PC-9 (cell line): Measurements from ENCODE around the gene KLC1. TPM values are rescaled to one million over a fixed set of nuclear protein-coding genes. Genes with fewer than 3 reads are reported as not detected.

Experiments
- BruUV-seq: library from RNA; stranded (reverse); fragments of 400-500 nt; replicated peaks from 2 replicates; lab custom pipeline; 2021; lab: Mats Ljungman, UMichigan
- CTCF ChIA-PET: fragments of 300-600 bp; sonication (Branson Sonifier 250); formaldehyde crosslinking; loops from one replicate; lab custom pipeline; 2022; ENCODE audit warnings: antibody characterized with exemption; lab: Charles Lee
- POLR2A ChIA-PET: fragments of 300-600 bp; sonication (Branson Sonifier 250); formaldehyde crosslinking; loops from one replicate; lab custom pipeline; 2022; ENCODE audit warnings: antibody characterized with exemption; ENCODE audit not compliant: unreplicated experiment; lab: Charles Lee
- DNase-seq, 2 experiments: peaks; one replicate each; pipeline versions ENCODE4 v3.0.0 to v3.0.0-alpha.2; 2015 to 2022; ENCODE audit warnings: mixed read lengths in 1 of 2
- H2AFZ ChIP-seq: fragments of 200-600 bp; sonication (generic); 2 replicates; pipeline ENCODE4 v1.8.1; 2017; ENCODE audit warnings: antibody characterized with exemption
- H3F3A ChIP-seq: fragments of 200-600 bp; sonication (generic); 2 replicates; pipeline ENCODE4 v1.8.1; 2017; ENCODE audit warnings: antibody characterized with exemption, mild to moderate bottlenecking, low read depth; ENCODE audit not compliant: insufficient read depth
- H3K27ac ChIP-seq: fragments of 200-600 bp; sonication (generic); 2 replicates; pipeline ENCODE4 v1.6.1; 2016; ENCODE audit warnings: mixed run types
- H3K27me3 ChIP-seq: fragments of 200-600 bp; sonication (generic); 2 replicates; pipeline ENCODE4 v1.6.1; 2016; ENCODE audit warnings: low read depth, mixed run types; ENCODE audit not compliant: insufficient read depth
- H3K36me3 ChIP-seq: fragments of 200-600 bp; sonication (generic); 2 replicates; pipeline ENCODE4 v1.6.1; 2016; ENCODE audit warnings: low read depth, mixed run types
- H3K4me1 ChIP-seq: fragments of 200-600 bp; sonication (generic); replicated peaks from 2 replicates; pipeline ENCODE4 v1.6.1; 2016; ENCODE audit warnings: mixed run types; ENCODE audit not compliant: insufficient read depth
- H3K4me2 ChIP-seq: fragments of 200-600 bp; sonication (generic); 2 replicates; pipeline ENCODE4 v1.6.1; 2017; ENCODE audit warnings: mixed run types
- H3K4me3 ChIP-seq: fragments of 200-600 bp; sonication (generic); 2 replicates; pipeline ENCODE4 v1.6.1; 2016; ENCODE audit warnings: mixed run types
- H3K79me2 ChIP-seq: fragments of 200-600 bp; sonication (generic); 2 replicates; pipeline ENCODE4 v1.6.1; 2017; ENCODE audit warnings: low read depth, mixed run types
- H3K9me2 ChIP-seq: fragments of 200-600 bp; sonication (generic); 2 replicates; pipeline ENCODE4 v1.8.1; 2017; ENCODE audit warnings: mild to moderate bottlenecking; ENCODE audit not compliant: insufficient read depth
- H3K9me3 ChIP-seq: fragments of 200-600 bp; sonication (generic); 2 replicates; pipeline ENCODE4 v1.8.1; 2016; ENCODE audit warnings: low read depth; ENCODE audit not compliant: insufficient read depth
- H4K20me1 ChIP-seq: fragments of 200-600 bp; sonication (generic); 2 replicates; pipeline ENCODE4 v1.8.1; 2017; ENCODE audit not compliant: insufficient read depth
- EZH2 ChIP-seq: fragments of 200-600 bp; sonication (generic); IDR thresholded peaks from 2 replicates; pipeline ENCODE4 v1.8.0; 2017; ENCODE audit warnings: antibody characterized with exemption, low read depth
- intact Hi-C: fragments of 100-400 bp; cut with micrococcal nuclease; formaldehyde crosslinking; loops from one replicate; pipeline ENCODE4 v1.10.0; 2022; ENCODE audit not compliant: unreplicated experiment
- total RNA-seq: library from RNA; stranded (reverse); gene quantifications from 2 replicates; pipeline ENCODE4 v1.2.3, GENCODE V29; 2021
- TF ChIP-seq, protein P1 (sequence below): fragments of 200-600 bp; sonication (generic); conservative IDR thresholded peaks from 2 replicates; pipeline ENCODE4 v1.6.1; 2017; ENCODE audit warnings: mixed run types, antibody characterized with exemption, mild to moderate bottlenecking, moderate library complexity

The KLC1 gene
- total RNA-seq, 1 experiment from 2014 or later = 254 TPM

DNA sequence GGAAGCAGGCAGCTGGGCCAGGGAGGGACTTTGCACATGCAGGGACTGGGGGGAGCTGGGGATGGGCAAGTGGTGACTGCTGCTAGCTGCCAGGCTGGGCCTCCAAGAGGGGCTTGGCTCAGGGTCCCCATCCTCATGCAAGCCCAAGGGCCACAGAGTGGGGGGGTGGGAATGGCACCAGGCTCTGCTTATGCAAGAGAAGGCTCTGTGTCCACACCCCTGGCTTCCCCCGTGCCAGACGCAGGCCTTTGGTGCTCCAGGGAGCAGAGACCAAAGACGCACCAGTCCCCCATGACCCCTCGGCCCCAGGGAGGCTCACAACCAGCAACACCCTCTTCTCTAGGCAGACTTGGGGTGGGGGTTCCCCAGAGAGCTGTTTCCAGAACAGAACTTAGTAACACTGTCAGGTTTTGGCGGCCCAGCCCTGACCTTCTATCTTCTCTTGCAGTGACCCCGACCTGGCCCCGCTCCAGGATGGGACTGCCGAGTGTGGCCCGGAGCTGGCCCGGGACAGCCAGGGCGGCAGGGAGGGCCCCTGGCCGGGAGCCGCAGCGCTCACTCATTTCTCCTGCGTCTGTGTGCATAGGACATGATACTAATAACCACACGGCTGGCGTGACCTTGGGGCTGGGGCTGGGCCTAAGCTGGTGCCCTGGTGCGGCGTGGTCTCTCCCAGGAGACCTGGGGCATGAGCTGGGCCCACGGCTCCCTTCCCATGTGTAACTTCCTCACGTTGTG, 71.9 kb downstream of the KLC1 start:
- Histone ChIP-seq H4K20me1 (peaks cover 35% of the 10 kb centered on the region), H2AFZ (no peak overlapping the region), H3K79me2 (no peaks in the 10 kb centered on the region), H3K4me1 (peaks cover 18% of the 10 kb centered on the region), H3K27me3 (no peaks in the 10 kb centered on the region), H3K4me3 (no peak overlapping the region), H3F3A (peaks cover 58% of the 10 kb centered on the region), H3K9me3 (no peaks in the 10 kb centered on the region), H3K4me2 (no peak overlapping the region), H3K36me3 (0 out of 2 replicates have a peak, but pooled peaks cover 7% of the 10 kb centered on the region), H3K9me2 (no peaks in the 10 kb centered on the region), H3K27ac (no peak overlapping the region)
- TF ChIP-seq, protein P1, sequence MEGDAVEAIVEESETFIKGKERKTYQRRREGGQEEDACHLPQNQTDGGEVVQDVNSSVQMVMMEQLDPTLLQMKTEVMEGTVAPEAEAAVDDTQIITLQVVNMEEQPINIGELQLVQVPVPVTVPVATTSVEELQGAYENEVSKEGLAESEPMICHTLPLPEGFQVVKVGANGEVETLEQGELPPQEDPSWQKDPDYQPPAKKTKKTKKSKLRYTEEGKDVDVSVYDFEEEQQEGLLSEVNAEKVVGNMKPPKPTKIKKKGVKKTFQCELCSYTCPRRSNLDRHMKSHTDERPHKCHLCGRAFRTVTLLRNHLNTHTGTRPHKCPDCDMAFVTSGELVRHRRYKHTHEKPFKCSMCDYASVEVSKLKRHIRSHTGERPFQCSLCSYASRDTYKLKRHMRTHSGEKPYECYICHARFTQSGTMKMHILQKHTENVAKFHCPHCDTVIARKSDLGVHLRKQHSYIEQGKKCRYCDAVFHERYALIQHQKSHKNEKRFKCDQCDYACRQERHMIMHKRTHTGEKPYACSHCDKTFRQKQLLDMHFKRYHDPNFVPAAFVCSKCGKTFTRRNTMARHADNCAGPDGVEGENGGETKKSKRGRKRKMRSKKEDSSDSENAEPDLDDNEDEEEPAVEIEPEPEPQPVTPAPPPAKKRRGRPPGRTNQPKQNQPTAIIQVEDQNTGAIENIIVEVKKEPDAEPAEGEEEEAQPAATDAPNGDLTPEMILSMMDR = no peak
- TF ChIP-seq EZH2 = no peak
- ChIA-PET POLR2A (no interaction called here), CTCF (no interaction called here)
- no peak for DNase-seq
- intact Hi-C loops = no loop called here
- BruUV-seq = no TSS peak

DNA sequence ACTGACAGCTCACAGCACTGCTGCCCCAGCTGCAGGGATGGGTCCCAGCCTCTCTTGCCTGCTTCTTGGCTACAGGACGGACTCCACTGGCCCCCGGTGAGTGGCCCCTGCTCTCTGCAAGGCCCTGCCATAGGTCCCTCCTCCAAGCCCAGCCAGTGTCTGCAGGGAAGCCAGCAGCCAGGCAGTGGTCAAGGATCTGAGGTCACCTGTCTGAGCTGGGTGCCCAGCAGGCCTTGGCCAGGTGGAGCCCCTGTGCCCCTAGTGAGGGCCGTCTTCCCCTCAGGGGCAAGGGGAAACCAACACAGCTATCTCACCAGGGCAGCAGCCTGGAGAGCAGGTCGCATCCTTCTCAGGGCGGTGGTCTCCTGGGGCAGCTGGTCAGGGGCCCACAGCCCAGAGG, 73.1 kb downstream of the KLC1 start:
- no peak overlapping the region for H2AFZ ChIP-seq
- peaks cover 19% of the 10 kb centered on the region for H3K4me1 ChIP-seq
- no peaks in the 10 kb centered on the region for H3K9me2 ChIP-seq
- TF ChIP-seq EZH2 = no peak
- TF ChIP-seq, protein P1 = no peak
- H3K4me2 ChIP-seq = no peak overlapping the region
- no peaks in the 10 kb centered on the region for H3K27me3 ChIP-seq
- peaks cover 24% of the 10 kb centered on the region for H4K20me1 ChIP-seq
- POLR2A ChIA-PET = no interaction called here
- no peaks in the 10 kb centered on the region for H3K79me2 ChIP-seq
- no peak overlapping the region for H3K4me3 ChIP-seq
- peaks cover 55% of the 10 kb centered on the region for H3F3A ChIP-seq
- CTCF ChIA-PET = no interaction called here
- H3K36me3 ChIP-seq = 0 out of 2 replicates have a peak, but pooled peaks cover 4% of the 10 kb centered on the region
- H3K27ac ChIP-seq = no peak overlapping the region
- no peak for DNase-seq
- no TSS peak for BruUV-seq
- intact Hi-C loops = no loop called here
- no peaks in the 10 kb centered on the region for H3K9me3 ChIP-seq

DNA sequence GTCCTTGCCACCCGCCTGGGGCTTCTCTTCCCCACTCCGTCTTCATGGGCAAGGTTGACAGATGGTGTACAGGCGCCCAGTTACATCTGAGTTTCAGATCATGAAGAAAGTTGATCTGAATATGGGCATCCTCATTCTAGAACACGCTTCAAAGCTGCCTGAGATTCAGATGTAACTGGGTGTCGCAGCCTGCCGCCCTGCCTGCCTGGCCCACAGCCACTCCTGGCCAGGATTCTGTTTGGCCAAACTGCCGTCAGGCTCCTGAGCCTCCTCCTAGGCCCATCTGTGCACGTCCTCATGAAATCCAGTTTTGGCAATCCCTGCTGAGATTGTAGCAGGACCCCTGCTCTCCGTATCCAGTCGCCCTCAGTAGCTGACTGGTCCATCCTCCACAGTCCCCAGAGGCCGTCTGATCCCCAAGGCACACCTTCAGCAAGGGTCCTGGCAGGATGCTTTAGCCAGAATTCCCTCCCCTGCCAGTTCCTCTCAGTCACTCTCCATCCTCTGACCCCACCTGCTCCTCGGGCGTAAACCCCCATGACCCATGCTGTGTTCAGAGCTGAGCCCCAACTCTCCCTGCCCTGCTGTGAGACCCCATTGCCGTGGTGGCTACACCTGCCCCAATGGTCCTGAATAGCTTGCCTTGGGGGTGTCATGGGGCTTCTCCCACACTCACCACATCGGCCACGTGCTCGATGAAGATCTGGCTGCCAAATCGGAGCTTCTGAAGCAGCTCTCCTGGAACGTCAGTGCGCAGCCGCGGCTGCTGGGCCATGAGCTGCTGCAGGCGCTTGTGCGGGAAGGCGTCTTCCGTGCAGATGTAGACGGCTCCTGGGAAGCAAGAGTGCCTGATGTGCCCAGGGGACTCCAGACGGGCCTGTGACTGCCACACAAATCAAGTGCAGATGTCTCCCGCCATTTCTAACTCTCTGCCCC, 73.8 kb downstream of the KLC1 start:
- Histone ChIP-seq H3K9me3 (no peaks in the 10 kb centered on the region), H3K4me1 (peaks cover 19% of the 10 kb centered on the region), H4K20me1 (peaks cover 17% of the 10 kb centered on the region; the same call in 1 of the 2 replicates), H3K79me2 (no peaks in the 10 kb centered on the region), H3F3A (peaks cover 50% of the 10 kb centered on the region), H3K36me3 (peaks cover 5% of the 10 kb centered on the region; the same call in 1 of the 2 replicates), H3K9me2 (no peaks in the 10 kb centered on the region), H3K4me2 (no peak overlapping the region), H3K27ac (no peak overlapping the region), H3K4me3 (no peak overlapping the region), H3K27me3 (no peaks in the 10 kb centered on the region), H2AFZ (no peak overlapping the region)
- ChIA-PET CTCF (no interaction called here), POLR2A (no interaction called here)
- TF ChIP-seq, protein P1 = no peak
- TF ChIP-seq EZH2 = no peak
- no peak for DNase-seq
- BruUV-seq = no TSS peak
- intact Hi-C loops = no loop called here
